Measurements from ENCODE around the gene C16orf87. TPM values are rescaled to one million over a fixed set of nuclear protein-coding genes. Genes with fewer than 3 reads are reported as not detected.

Gene C16orf87
- total and polyA plus RNA-seq, 2 donors from 2014 or later = 7.2 to 11.2 TPM

DNA sequence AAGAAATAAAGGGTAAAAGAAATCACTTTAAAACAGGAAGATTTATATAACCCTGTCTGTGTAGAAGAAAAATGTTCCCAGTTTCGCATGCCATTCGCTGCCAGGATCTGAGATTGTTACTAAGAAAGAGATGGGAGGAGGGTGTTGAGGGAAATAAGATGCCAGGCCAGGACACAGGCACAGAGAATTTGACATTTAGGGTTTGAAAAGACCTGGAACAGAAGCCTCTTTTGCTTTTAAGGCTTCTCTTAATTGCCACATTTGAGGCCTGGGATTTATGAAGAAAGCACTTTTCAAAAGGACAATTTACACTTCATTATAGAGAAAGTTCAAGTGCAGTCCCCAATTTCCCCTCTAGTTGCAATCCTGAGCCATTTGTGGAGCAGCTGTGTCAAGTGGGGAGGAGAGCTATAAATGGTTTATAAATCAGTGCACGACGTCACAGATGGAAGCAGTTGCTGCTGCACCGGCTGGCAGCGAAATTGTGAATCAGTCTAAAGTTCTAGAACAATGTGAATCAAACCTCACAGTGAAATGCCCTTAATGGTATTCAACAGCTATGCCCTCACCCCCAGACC is 26.5 kb upstream of the C16orf87 start:
- Histone ChIP-seq H3K27ac (ENCODE audit: low read depth in 2 of 2, low read length in 2 of 2) (peak overlapping the region in 1 of 2 donors; percentile 44), H3K36me3 (ENCODE audit: control insufficient read depth in 2 of 3, insufficient read depth in 3 of 3, low read length in 3 of 3) (no peaks in the 10 kb centered on the region), H3K9ac (ENCODE audit: low read length in 3 of 3) (no peak overlapping the region), H3K9me3 (ENCODE audit: control insufficient read depth in 2 of 3, insufficient read depth in 1 of 3, low read length in 3 of 3) (no peaks in the 10 kb centered on the region), H3K4me1 (ENCODE audit: control insufficient read depth in 2 of 3, insufficient read depth in 2 of 3, low read depth in 1 of 3, low read length in 3 of 3) (peaks cover 0 to 4% (median 3%) of the 10 kb centered on the region in 3 donors), H3K27me3 (ENCODE audit: control insufficient read depth, insufficient read depth, low read length) (no peaks in the 10 kb centered on the region), H3K4me3 (ENCODE audit: low read length in 3 of 3) (no peak overlapping the region)
- DNase-seq (peak in 3 of 5 donors; percentile 57 to 90 (median 80)), FAIRE-seq (no peak)
- intact Hi-C loops (cut with DNase I) = no loop called here
- TF ChIP-seq, protein P1, sequence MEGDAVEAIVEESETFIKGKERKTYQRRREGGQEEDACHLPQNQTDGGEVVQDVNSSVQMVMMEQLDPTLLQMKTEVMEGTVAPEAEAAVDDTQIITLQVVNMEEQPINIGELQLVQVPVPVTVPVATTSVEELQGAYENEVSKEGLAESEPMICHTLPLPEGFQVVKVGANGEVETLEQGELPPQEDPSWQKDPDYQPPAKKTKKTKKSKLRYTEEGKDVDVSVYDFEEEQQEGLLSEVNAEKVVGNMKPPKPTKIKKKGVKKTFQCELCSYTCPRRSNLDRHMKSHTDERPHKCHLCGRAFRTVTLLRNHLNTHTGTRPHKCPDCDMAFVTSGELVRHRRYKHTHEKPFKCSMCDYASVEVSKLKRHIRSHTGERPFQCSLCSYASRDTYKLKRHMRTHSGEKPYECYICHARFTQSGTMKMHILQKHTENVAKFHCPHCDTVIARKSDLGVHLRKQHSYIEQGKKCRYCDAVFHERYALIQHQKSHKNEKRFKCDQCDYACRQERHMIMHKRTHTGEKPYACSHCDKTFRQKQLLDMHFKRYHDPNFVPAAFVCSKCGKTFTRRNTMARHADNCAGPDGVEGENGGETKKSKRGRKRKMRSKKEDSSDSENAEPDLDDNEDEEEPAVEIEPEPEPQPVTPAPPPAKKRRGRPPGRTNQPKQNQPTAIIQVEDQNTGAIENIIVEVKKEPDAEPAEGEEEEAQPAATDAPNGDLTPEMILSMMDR (IDR thresholded peaks at IDR 0.05; ENCODE audit: borderline replicate concordance, extremely low read depth, insufficient read depth) = peak; percentile 49

DNA sequence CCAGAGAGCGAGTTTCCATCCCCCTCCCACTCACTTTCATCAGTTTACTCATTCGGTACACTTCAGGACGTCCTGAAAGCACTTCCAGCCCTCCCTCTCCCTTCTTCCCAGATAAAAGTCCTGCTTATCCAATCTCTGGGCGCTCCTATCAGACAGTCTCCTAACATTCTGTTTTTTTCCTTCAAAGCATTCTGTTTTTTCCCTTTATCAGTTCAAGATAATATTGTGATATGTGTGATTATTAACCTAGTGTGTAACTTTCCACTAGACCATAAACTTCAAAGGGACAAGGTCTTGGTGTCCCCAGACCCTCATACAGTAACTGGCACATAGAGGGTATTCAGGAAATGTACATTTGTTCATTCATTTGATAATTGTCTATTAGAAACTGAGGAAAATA is 24.4 kb upstream of the C16orf87 start:
- H3K36me3 ChIP-seq (ENCODE audit: control insufficient read depth in 2 of 3, insufficient read depth in 3 of 3, low read length in 3 of 3) = no peaks in the 10 kb centered on the region
- FAIRE-seq (no peak), DNase-seq (no peak)
- no peak overlapping the region for H3K27ac ChIP-seq (ENCODE audit: low read depth in 2 of 2, low read length in 2 of 2)
- no peaks in the 10 kb centered on the region for H3K27me3 ChIP-seq (ENCODE audit: control insufficient read depth, insufficient read depth, low read length)
- no peak overlapping the region for H3K9ac ChIP-seq (ENCODE audit: low read length in 3 of 3)
- peaks cover 0 to 4% (median 3%) of the 10 kb centered on the region in 3 donors for H3K4me1 ChIP-seq (ENCODE audit: control insufficient read depth in 2 of 3, insufficient read depth in 2 of 3, low read depth in 1 of 3, low read length in 3 of 3)
- TF ChIP-seq, protein P1 (IDR thresholded peaks at IDR 0.05; ENCODE audit: borderline replicate concordance, extremely low read depth, insufficient read depth) = no peak
- intact Hi-C loops (cut with DNase I) = no loop called here
- H3K4me3 ChIP-seq (ENCODE audit: low read length in 3 of 3) = no peak overlapping the region
- no peaks in the 10 kb centered on the region for H3K9me3 ChIP-seq (ENCODE audit: control insufficient read depth in 2 of 3, insufficient read depth in 1 of 3, low read length in 3 of 3)

DNA sequence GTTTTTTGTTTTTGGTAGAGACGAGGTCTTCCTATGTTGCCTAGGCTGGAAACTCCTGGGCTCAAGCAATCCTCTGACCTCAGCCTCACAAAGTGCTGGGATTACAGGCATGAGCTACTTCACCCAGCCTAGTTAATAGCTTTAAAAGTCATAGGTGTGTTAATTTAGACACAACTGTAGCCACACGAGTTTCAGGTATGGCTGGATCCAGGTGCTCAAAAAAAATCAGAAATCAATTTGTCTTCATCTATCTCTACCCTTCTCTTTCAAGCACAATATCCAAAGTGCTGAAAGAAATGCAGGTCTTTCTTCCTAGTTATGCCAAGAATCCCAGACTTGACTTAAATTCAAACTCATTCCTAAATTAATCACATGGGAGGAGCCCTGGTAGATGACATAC is 23.9 kb upstream of the C16orf87 start:
- DNase-seq = no peak
- Histone ChIP-seq H3K36me3 (ENCODE audit: control insufficient read depth in 2 of 3, insufficient read depth in 3 of 3, low read length in 3 of 3) (no peaks in the 10 kb centered on the region), H3K9ac (ENCODE audit: low read length in 3 of 3) (no peak overlapping the region), H3K4me3 (ENCODE audit: low read length in 3 of 3) (no peak overlapping the region), H3K27me3 (ENCODE audit: control insufficient read depth, insufficient read depth, low read length) (no peaks in the 10 kb centered on the region), H3K27ac (ENCODE audit: low read depth in 2 of 2, low read length in 2 of 2) (no peak overlapping the region), H3K4me1 (ENCODE audit: control insufficient read depth in 2 of 3, insufficient read depth in 2 of 3, low read depth in 1 of 3, low read length in 3 of 3) (peaks cover 0 to 4% (median 3%) of the 10 kb centered on the region in 3 donors), H3K9me3 (ENCODE audit: control insufficient read depth in 2 of 3, insufficient read depth in 1 of 3, low read length in 3 of 3) (no peaks in the 10 kb centered on the region)
- no peak for FAIRE-seq
- intact Hi-C loops (cut with DNase I) = loop anchor here (5.0 kb wide), 1 partner anchor 52 kb away; no protein-coding TSS in a partner anchor
- TF ChIP-seq, protein P1 (IDR thresholded peaks at IDR 0.05; ENCODE audit: borderline replicate concordance, extremely low read depth, insufficient read depth) = no peak
